HG03097 (cell line): ENCODE data around the gene CEP295NL.
"Not testable (repeated sequence)": the region's sequence is repeated elsewhere in the genome, so short reads cannot be mapped to it uniquely, and the experiment has no call there.

Experiments
- ATAC-seq: cut with Tn5 transposase; IDR thresholded peaks from one replicate; pipeline ENCODE4 v1.9.1; 2021; ENCODE audit not compliant: unreplicated experiment, low FRiP score

Gene CEP295NL

DNA sequence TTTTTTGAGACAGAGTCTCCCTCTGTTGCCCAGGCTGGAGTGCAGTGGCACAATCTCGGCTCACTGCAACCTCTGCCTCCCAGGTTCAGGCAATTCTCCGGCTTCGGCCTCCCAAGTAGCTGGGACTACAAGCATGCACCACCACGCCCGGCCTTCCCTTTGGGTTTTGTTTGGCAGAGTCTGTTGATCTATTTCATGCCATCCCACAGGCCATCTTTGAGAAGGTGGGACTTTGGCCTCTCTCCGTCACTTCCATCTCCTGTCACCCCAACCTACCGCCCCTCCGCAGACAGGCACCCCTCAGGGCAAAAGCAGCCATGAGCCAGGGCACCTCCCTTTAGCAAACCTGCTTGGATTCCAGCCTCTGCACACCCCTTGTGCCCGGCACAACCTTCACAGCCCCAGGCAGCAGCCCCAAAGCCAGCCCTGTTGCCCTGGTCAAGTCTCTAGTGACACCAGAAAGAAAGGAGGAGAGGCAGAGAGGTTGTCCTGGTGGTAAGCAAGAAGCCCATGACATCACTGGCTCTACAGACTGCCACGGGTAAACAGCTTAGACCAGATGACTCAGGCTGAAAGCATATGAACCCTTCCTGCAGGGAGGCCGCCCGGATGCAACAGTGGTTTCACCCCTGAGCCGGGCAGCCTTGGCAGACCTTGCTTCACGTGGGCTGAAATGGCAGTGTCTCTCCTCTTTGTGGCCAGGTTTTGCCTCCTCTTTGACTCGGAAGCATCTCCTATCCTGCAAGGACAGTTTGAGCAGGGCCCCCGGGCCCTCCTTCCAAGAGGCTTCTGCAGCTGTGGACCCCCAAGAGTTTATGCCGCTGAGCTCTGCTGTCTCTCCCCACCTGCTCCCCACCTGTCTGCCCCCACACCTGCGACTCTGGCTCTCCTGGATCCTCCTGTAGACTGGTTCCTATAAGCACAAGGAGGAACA lies 30.3 kb upstream of the CEP295NL start:
- no peak for ATAC-seq

DNA sequence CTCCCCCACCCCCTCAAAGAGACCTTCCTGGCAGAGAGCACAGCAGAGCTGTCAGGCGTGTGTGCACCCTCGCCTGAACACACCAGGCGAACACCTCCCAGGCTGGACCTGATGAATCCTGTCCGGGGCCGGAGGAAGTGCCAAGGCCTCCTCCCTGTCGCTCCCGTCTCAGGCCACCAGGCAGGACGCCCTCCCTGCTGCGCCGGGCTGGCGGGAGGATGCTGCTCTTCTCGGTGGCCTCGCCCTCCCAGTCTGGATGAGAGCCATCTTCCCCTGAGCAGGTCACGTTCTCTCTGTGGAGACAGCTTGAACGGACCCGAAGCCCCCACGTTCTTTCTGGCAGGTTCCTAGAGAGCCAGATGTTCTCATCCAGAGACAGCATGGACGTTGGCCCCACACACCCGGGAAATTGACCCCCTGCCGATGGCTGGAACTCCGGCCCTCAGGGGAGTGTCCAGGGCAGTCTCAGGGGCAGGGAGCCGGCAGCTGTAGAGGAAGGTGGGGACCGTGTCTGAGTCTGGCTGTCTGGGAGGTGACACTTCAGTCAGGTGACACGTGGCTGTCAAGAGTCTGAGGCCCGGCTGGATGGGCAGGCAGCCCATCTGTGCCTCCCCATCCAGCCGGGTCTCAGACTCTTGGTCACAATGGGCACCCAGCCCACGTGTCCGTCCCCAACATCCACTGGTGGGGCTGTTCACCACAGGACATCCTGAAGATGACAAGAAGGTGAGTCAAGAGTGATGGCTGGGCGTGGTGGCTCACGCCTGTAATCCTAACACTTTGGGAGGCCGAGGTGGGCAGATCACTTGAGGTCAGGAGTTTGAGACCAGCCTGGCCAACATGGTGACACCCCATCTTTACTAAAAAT lies 27.1 kb upstream of the CEP295NL start:
- ATAC-seq: no peak

DNA sequence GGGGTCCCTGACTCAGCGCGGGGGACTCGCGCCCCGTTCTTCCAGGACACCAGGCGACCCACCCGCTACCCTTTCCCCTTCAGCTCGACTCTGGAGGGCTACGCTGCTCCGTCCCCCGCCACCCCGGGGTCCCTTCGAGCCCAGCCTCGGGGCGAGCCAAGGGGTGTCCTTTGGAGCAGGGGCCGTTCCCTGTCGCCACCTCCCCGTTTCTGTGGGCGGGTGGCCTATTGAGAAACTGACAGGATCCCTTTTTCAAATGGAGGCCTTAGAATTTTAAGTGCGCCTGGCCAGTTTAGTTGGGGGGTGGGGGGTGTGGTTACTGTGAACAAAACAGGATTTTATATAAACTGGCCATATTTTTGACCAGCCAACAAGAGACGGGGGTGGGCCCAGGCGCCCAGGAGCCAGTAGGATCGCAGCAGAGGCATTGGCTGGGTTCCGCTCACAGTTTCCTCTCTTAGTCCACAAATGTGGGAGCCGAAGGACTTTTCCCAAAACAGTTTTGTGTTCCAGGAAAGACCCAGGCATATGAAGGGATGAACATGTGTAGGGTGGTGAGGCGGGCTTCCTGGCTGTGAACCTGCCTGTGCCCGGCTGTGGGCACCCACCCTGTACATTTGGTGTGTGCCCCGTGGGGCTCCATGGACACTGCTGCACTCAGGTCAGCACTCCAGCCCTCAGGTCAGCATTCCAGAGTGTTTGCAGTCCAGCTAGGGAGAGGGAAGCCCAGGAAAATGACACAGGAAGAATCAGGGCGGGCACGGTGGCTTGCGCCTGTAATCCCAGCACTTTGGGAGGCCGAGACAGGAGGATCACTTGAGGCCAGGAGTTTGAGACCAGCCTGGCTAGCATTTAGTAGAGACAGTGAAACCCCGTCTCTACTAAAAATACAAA lies 22.9 kb upstream of the CEP295NL start:
- ATAC-seq: no peak

DNA sequence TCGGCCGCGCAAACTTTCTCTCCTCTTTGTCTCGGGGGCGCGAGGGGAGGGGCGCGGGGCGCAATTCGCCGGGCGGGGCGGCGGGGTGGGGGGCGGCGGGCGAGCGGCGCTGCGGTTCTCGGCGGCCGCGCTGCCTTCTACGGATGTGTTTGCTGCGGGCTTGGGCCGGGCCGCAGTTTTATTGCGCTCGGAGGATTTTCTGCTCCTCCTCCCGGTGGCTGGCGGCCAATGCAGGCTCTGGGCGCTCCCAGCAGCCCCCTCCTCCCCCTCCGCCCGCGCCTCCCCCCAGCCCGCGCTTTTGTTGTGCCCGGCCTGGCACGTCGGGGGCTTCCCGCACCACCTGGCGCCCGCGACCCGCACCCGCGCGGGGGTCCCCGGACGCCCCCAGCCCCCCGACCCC lies 22.2 kb upstream of the CEP295NL start, which contains the start of gene TIMP2:
TSS of gene TIMP2 (minus strand) at position 154 of the 400 bp plus-strand sequence. CDS start 299 bp downstream, outside the sequence.
- ATAC-seq: no peak

DNA sequence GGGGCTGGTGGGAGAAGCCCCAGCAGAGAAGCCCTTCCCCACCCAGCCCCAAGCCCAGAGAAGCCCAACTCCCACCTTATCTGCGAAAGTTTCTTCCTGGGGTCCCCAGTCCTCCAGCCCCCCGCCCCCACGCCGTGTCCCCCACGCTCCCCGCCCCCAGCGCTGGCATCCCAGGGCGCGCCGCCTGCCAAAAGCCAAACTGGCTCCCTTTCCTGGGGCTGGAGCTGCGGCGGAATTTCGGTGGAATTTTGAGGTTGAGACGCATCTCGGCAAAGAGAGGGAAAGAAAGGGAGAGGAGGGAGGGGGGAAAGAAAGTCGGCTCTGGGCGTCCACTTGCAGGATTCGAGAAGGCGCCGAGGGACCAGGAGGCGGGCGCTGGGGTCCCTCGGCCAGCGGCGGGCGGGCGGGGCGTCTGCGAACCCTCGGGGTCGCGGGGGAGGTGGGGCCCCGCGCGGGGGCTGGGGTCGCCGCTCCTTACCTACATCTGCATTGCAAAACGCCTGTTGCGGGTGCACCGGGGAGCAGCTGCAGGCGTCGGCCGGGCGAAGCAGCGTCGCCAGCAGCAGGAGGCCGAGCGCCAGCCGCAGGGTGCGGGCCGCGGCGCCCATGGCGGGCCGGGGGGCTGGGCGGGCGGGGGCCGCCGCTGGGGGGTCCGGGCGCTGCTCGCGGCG lies 21.6 kb upstream of the CEP295NL start:
- no peak for ATAC-seq

DNA sequence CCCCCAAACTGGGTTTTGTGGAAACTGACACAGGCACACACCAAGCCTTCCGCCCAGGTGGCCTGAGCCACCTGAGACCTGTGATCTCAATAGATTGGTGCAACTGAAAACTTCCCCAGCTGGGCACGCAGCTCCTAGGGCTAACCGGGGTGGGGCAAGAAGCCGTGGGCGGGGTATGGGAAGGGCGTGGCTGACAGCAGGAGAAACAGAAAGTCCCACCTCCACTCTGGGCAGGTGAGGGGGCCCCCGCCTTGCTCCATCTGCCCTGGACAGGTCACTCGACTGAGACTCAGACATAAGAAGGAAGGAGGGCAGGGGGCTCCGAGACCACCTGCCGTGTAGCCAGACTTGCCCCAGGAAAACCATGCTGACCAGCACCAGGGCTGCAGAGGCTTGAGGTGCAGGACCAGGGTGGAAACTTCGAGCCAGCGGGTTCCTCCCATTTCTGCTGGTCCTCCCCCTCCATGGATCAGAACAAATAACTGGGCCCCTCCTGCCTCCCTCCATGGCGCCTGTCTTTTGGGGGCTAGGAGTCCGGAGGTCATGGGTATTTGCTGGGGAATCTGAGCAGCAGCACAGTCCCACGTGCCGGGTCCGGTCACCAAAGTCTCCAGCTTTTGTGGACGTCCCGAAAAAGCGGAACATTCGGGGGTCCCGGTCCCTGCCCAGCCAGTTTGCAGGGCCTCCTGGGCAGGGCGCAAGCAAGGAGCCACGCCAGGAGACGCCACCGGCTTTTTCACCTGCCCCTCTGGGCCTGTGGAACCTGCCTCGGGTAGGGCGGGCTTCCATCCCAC lies 20.9 kb upstream of the CEP295NL start:
- ATAC-seq: no peak

DNA sequence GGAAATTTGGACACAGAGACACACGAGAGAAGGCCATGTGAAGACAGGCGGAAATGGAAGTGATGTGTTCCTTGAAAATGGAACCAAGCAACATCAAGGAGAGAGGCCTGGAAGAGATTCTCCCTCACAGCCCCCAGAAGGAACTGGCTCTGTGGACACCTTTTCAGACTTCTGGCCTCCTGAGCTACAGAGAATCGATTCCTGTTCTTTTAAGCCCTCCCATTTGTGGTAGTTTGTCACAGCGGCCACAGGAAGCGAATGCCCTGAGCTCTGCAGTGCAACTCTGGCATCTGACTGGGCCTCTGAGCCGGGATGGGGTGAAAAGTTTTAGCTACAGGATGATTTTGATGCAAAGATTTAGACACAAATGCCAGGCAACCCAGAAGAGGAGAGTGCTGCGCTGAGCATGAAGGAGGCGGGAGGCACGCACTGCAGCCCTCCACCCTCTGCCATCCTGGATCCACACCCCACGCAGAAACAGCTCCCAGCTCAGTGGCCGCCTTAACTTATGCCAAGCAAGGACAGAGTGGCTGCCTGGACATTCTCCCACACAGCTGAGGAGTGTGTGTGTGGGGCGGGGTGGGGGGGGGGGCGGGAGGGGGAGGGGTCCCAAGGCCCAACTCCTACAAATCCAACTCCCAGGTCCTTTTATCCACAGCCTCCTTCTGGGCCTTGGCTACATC lies 20.0 kb upstream of the CEP295NL start:
- ATAC-seq: no peak

DNA sequence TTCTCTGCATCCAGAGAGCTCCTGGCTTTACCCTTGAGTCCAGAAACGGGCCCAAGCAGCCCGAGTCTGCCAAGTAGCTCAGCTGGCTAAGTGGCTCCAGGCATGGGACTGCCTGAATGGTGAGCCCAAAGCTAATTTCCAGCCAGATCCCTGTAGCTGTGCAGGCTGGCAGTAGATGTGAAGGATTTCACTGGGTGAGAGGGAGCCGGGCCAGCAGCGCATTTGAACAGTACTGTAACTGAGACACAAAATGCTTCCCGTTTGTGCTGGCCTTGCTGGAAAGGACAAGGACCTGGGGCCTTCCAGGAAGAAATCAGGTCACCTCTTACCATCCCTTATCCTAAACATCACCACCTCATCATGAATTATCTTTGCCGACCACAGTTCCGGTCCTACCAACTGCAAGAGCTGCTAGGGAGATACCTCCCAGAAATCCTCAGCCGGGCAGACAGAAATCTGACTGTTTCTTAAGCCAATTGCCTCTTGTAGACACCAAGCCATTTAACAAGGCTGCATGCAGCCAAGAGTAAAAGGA lies 18.5 kb upstream of the CEP295NL start:
- ATAC-seq: no peak

DNA sequence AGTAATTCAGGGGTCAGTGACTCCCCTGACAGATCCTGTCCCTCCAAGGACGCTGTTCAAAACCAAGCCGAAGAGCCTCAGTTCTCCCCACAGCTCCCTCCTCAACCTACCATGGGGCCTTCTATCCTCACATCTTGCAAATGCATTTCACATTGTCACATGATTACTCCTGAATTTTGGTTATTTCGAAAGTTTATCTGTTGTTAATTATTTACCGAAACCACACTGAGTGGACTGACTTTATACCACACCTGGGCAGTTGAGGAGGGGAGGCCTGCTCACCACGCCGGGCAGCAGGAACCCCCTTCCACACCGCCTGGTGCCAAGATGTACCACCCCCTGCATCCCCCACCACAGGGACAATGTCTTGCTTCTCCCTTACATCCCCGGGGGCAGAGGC lies 17.5 kb upstream of the CEP295NL start:
- no peak for ATAC-seq

DNA sequence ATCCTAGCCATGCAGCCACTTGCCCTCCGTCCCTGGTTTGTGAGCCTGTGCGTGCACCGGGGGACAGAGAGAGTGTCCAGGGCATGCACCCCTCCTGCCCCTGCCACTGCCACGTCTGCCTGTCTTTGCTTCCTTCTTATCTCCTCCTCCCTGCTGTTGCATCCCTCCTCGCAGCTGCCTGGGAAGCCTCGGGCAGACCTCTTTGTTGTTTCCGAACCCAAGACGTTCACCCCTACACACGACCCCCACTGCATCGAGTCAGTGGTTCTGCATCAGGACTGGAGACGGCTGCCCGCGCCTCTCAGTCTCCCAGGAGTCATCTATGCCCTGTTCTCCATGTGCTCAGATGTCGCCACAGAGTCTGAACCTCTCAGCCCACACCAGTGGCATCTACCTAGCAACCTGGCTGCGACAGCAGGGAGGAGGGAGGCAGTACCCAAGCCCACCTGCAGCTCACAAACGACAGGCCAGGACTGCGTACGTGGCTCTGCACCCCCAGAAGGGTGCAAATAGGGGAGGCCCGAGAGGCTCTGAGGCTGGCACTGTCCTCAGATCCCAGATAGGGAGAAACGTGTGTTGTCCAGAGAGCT lies 17.0 kb upstream of the CEP295NL start:
- ATAC-seq: no peak

DNA sequence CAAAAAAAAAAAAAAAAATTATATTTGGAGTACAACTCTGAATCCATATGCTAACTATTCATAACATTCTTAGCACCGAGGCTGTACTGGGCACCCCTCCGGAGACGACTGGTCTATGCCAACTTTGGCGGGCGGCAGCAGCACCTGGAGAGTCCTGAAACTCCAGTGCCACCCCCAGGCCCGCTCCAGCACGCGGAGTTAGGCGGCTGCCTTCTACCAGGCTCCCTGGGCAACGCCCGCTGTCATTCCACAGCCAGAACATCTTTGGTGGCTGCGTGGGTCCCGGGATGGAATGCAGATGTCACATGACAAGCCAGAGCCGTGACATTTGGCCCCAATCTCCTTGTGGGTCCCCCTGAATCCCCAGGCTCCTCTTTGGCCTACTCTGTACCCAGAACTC lies 16.0 kb upstream of the CEP295NL start:
- no peak for ATAC-seq

DNA sequence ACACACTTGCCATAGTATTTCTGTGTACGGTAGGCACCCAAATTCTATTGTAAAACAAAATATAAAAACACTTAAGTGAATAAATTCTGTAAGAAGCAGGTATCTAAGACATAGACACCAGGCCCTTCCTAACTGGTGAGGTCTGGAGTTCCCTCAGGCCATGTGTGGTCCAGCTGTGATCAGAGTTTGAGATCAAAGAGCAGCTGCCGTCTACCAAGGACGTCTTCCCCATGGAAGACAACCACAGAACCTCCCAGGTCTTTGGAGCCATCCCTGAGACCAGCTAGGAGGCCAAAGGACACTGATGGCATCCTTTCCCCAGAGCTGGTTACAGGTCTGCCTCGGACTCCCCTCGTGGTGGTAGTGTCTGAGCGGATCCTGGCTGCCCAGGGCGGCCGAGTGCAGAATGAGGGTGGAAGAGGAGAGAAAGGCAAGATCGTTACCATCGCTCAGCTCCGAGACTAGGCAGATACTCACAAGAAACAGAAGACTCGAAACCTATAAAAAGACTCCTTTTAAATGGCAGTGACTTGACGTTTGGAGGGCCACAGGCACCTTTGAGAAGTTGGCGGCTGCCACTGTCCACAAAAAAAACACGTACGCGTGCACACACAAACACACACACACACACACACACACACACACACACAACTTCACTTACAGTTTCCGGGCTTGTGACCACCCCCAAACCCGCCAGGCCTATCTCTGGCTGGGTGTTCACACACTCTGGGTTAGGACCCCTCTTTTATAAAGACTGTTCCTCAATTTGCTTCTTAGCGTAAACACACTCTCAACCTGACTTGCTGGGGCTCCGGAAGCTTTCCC lies 14.7 kb upstream of the CEP295NL start:
- no peak for ATAC-seq

DNA sequence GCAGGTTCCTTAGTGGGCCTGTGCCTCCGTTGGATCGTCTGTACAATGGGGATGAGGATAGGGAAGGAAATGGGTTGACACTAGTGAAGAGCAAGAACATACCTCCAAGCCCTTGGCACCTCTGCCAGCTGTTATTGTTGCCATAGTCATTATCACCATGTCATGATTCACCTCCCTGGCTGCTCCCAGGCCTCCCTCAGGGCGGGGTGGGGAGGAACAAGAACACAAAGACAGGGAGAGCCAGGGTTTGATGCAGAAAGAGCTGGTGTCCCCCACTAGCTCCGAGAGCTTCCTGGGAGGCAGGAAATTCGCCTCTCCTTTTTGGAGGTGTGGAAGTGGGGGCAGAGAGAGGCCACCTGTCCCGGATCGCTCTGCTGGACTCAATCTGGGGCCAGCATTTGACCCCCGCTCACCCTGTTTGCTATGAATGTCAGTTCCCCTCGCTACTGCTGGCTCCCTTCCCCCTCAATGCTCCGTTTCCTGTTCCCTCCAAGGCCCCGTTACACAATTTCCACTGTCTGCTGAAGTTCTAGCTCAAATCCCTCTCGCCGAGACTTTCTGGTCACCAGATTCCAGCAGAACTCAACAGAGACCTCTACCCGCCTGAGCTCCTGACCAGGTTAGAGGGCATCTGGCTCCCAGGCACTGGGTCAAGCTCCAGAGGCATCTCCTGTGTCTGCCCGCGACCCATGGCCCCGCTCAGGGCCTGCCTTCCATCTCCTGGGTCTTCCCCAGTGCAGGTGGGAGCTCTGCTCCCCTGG lies 13.1 kb upstream of the CEP295NL start:
- no peak for ATAC-seq

DNA sequence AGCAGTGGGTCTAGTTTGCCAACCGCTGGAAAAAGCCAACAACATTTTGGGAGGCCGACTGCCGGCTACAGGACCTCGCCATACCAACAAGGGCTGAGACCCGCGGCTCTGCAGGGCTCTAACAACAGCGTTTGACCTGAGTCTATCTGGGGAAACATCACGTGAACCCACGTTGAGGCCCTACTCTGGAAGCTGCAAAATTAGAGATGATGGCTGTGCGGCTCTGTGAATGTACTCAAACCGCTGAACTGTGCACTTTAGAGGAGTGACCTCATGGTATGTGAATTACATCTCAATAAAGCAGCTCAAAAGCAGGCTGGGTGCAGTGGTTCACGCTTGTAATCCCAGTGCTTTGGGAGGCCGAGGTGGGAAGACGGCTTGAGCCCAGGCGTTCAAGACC lies 10.1 kb upstream of the CEP295NL start:
- no peak for ATAC-seq

DNA sequence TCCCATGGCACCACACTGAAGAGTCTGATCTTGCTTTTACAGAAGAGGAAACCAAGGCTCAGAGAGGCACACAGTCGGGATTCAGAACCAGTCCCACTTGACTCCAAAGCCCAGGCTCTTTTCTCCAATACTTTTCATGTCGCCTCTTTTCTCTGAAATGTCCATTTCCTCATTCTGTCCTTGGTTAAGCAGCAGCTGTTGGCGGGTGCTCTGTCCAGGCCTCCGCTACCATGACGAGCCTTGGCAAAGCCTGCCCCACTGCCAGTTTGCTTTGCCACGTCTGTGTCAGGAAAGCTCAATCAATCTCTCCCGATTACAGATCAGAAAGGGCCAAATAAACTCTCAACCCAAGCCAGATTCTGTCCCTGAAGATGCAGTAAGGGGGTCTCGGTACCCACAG lies 9.1 kb upstream of the CEP295NL start:
- no peak for ATAC-seq

DNA sequence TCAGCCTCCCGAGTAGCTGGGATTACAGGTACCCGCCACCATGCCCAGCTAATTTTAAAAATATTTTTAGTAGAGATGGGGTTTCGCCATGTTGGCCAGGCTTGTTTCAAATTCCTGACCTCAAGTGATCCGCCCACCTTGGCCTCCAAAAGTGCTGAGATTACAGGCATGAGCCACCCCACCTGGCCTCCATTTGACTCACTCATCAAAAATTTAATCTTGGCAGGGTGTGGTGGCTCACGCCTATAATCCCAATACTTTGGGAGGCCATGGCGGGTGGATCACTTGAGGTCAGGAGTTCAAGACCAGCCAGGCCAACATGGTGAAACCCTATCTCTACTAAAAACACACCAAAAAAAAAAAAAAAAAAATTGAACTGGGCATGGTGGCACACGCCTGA lies 8.5 kb upstream of the CEP295NL start:
- not testable (repeated sequence) for ATAC-seq
